MG63 (cell line): ENCODE results near the gene LAMC3. TPM values are rescaled to one million over a fixed set of nuclear protein-coding genes. Genes with fewer than 3 reads are reported as not detected.
A peak's percentile ranks its signal among the peaks of the same experiment; 100 is the strongest.
"Not testable (repeated sequence)": the region's sequence is repeated elsewhere in the genome, so short reads cannot be mapped to it uniquely, and the experiment has no call there.

ENCODE experiments used
- DNase-seq: peaks from one replicate; pipeline ENCODE4 v3.0.0-alpha.2; 2020
- H3K27me3 ChIP-seq: fragments of 250-450 bp; sonication (Bioruptor Pico); 2 replicates; pipeline ENCODE4 v1.5.1; 2020; ENCODE audit warnings: mild to moderate bottlenecking, moderate library complexity
- H3K36me3 ChIP-seq: fragments of 250-450 bp; sonication (Bioruptor Pico); 2 replicates; pipeline ENCODE4 v1.5.1; 2020; ENCODE audit warnings: mild to moderate bottlenecking, moderate library complexity
- H3K4me3 ChIP-seq: fragments of 250-450 bp; sonication (Bioruptor Pico); 2 replicates; pipeline ENCODE4 v1.5.1; 2020; ENCODE audit warnings: mild to moderate bottlenecking, moderate library complexity
- H3K9me3 ChIP-seq: fragments of 250-450 bp; sonication (Bioruptor Pico); 2 replicates; pipeline ENCODE4 v1.5.1; 2020; ENCODE audit warnings: mild to moderate bottlenecking, moderate library complexity
- total RNA-seq: library from RNA; depleted of rRNA; stranded (reverse); fragments of >200 nt; shearing (Covaris generic); gene quantifications from 2 replicates; pipeline ENCODE4 v1.2.3, GENCODE V29; 2014; ENCODE audit warnings: low replicate concordance

LAMC3 gene
- total RNA-seq, 1 experiment from 2014 or later, result 0.66 TPM

DNA sequence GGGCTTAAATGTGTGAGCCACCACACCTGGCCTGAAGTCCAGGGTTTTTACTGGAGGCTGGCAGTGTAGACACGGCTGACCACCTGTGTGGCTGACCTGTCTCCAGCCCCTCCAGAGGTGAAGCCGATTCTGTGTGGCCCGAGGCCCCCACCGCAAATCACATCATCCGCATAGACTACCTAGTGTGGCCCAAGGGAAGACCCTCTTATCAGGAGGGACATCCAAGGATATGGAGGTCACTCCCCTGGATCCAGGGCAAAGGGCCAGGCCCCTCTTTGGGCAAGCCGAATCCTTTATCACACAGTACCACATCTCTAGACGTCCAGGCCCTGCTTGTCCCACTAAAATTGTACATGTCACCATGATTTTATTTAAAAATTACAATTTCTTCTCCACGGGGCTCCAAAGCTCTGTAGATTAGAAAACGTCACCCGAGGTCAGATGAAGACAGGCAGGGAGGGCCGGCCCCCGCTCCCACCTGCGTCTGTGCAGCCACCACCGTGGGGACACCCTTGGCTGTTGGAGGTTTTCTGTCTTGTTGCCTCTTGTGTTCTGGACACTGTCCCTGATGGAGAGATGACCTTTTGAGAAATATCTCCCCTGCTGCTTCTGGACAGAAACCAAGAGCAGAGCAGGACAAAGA is 20.1 kb downstream of the LAMC3 start:
- no peak for DNase-seq
- Histone ChIP-seq H3K27me3 (no peaks in the 10 kb centered on the region), H3K9me3 (no peaks in the 10 kb centered on the region), H3K4me3 (no peak overlapping the region), H3K36me3 (no peaks in the 10 kb centered on the region)

- H3K36me3 ChIP-seq, result no peaks in the 10 kb centered on the region
- H3K9me3 ChIP-seq, result no peaks in the 10 kb centered on the region
- H3K27me3 ChIP-seq, result no peaks in the 10 kb centered on the region
- no peak overlapping the region for H3K4me3 ChIP-seq
- no peak for DNase-seq
Observed at GRCh38 chr9:131029574-131029952, 20.6 kb downstream of the LAMC3 start.

DNA sequence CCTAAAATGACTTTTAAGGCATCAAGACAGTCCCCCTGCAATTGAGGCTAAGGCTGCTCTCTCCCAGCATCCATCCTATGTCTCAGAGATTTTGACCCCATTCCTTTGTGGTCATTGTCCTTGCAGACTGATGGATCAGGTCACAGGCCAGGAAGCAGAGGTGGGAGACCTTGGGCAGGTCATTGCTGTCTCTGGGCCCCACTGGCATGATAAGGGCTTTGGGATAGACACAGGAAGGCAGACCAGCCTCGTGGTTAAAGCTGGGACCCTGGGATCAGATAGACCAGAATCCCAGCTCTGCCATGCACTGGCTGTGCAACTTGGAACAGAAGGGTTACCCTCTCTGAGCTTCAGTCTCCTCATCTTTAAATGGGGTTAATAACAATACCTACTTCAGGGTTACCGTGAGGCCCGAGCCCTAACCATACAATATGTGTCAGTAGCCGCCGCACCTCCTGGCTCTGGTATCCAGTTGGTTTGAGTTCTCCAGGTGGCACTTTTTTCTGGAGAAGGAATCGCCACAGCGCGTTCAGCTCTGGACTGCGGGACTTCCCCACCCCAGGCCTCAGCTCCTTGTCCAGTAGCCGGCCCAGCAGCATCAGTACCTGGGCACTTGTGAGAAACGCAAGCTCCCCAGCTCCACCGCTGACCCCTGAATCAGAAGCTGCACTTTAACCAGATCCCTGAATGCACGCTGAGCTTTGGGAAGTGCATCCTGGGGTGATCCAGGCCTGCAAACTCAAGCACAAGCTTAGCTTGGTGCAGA is 21.4 kb downstream of the LAMC3 start:
- Histone ChIP-seq H3K36me3 (no peaks in the 10 kb centered on the region), H3K27me3 (no peaks in the 10 kb centered on the region), H3K4me3 (no peak overlapping the region), H3K9me3 (no peaks in the 10 kb centered on the region)
- DNase-seq, result no peak

DNA sequence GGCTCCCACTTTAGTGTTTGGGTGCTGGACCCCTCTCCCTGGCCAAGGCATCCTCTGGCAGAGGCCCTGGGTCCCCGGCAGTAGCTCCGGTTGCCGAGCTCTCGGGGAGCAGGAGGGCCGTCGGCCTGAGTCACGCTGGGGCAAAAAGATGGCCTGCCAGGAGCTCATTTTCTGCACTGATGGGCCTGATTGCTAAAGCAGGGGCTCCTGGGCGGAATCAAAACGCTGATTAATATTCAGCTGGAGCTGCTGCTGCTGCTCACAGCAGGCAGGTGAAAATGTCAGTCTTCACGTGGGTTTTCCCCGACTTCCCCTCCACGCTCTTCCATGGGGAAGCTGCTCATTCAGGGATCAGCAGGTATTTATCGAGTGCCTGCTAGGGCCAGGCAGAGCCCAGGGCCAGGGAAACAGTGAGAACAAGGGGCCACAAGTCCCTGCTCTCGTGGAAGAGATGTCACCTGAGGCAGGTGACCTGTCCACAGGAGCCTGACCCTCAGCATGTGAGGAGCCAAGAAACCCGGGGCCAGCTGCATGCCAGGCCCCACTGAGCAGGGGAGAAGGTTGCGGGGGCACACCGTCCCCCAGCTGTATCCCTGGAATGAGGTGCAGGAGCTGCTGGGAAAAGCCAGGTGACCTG is 22.1 kb downstream of the LAMC3 start:
- no peak for DNase-seq
- H3K9me3 ChIP-seq, result no peaks in the 10 kb centered on the region
- no peak overlapping the region for H3K4me3 ChIP-seq
- no peaks in the 10 kb centered on the region for H3K27me3 ChIP-seq
- H3K36me3 ChIP-seq, result no peaks in the 10 kb centered on the region

GRCh38 chr9:131031642-131032005 is 22.6 kb downstream of the LAMC3 start:
- Histone ChIP-seq H3K9me3 (no peaks in the 10 kb centered on the region), H3K4me3 (no peak overlapping the region), H3K36me3 (no peaks in the 10 kb centered on the region), H3K27me3 (no peaks in the 10 kb centered on the region)
- no peak for DNase-seq

DNA sequence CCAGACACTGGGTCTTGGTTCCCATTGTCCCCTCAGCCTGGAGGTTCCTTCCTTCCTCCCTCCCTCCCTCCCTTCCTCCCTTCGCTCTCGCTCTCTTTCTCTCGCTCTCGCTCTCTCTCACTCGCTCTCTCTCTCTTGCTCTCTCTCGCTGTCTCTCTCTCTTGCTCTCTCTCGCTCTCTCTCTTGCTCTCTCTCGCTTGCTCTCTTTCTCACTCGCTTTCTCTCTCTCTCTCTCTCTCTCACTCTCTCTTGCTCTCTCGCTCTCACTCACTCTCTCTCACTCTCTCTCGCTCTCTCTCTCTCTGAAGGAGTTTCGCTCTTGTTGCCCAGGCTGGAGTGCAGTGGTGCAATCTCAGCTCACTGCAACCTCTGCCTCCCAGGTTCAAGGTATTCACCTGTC is 23.4 kb downstream of the LAMC3 start:
- DNase-seq, result no peak
- Histone ChIP-seq H3K27me3 (no peaks in the 10 kb centered on the region), H3K4me3 (no peak overlapping the region), H3K36me3 (no peaks in the 10 kb centered on the region), H3K9me3 (no peaks in the 10 kb centered on the region)

GRCh38 chr9:131033269-131034224 is 24.6 kb downstream of the LAMC3 start:
- Histone ChIP-seq H3K4me3 (no peak overlapping the region), H3K36me3 (no peaks in the 10 kb centered on the region), H3K27me3 (no peaks in the 10 kb centered on the region), H3K9me3 (no peaks in the 10 kb centered on the region)
- no peak for DNase-seq

GRCh38 chr9:131034268-131034667 is 25.3 kb downstream of the LAMC3 start:
- H3K27me3 ChIP-seq, result no peaks in the 10 kb centered on the region

DNA sequence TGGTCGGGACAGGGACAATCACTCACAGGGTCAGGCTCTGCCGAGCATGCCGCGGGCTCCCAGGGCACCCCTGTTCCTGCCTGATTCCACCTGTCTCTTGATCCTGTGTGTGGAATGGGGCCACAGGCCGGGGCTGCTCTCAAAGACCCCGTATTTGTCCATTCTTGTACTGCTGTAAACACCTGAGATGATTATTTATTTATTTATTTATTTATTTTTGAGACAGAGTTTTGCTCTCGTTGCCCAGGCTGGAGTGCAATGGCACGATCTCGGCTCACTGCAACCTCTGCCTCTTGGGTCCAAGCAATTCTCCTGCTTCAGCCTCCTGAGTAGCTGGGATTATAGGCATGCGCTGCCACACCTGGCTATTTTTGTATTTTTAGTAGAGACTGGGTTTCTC is 25.8 kb downstream of the LAMC3 start:
- not testable (repeated sequence) for H3K4me3 ChIP-seq, DNase-seq, H3K27me3 ChIP-seq, H3K9me3 ChIP-seq, H3K36me3 ChIP-seq

More at GRCh38 chr9:131034268-131034667, 25.3 kb downstream of the LAMC3 start:
- DNase-seq, result no peak
- no peaks in the 10 kb centered on the region for H3K36me3 ChIP-seq
- no peak overlapping the region for H3K4me3 ChIP-seq
- no peaks in the 10 kb centered on the region for H3K9me3 ChIP-seq

- Histone ChIP-seq H3K4me3 (no peak overlapping the region), H3K27me3 (no peaks in the 10 kb centered on the region), H3K36me3 (no peaks in the 10 kb centered on the region), H3K9me3 (no peaks in the 10 kb centered on the region)
- DNase-seq, result no peak
Observed at GRCh38 chr9:131035548-131035947, 26.6 kb downstream of the LAMC3 start.

DNA sequence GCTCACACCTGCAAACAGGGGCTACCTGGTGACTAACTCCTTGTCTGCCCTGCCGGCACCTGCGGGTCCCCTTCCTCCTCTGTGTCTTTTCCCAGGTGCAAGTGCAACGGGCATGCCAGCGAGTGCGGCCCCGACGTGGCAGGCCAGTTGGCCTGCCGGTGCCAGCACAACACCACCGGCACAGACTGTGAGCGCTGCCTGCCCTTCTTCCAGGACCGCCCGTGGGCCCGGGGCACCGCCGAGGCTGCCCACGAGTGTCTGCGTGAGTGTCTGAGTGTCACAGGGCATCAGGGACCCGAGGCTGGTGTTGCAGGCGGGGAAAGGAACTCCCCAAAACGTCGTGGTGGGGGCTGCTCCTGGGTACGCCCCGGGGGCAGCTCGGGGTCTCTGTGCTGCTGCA is 27.1 kb downstream of the LAMC3 start:
- Histone ChIP-seq H3K36me3 (no peaks in the 10 kb centered on the region), H3K27me3 (no peaks in the 10 kb centered on the region)
- DNase-seq, result no peak

GRCh38 chr9:131036529-131037334 is 27.8 kb downstream of the LAMC3 start:
- peak; percentile 9 for DNase-seq
- Histone ChIP-seq H3K36me3 (no peaks in the 10 kb centered on the region), H3K4me3 (no peak overlapping the region), H3K9me3 (no peaks in the 10 kb centered on the region), H3K27me3 (no peaks in the 10 kb centered on the region)

More for the DNA sequence above, 27.1 kb downstream of the LAMC3 start:
- H3K4me3 ChIP-seq, result no peak overlapping the region
- H3K9me3 ChIP-seq, result no peaks in the 10 kb centered on the region

DNA sequence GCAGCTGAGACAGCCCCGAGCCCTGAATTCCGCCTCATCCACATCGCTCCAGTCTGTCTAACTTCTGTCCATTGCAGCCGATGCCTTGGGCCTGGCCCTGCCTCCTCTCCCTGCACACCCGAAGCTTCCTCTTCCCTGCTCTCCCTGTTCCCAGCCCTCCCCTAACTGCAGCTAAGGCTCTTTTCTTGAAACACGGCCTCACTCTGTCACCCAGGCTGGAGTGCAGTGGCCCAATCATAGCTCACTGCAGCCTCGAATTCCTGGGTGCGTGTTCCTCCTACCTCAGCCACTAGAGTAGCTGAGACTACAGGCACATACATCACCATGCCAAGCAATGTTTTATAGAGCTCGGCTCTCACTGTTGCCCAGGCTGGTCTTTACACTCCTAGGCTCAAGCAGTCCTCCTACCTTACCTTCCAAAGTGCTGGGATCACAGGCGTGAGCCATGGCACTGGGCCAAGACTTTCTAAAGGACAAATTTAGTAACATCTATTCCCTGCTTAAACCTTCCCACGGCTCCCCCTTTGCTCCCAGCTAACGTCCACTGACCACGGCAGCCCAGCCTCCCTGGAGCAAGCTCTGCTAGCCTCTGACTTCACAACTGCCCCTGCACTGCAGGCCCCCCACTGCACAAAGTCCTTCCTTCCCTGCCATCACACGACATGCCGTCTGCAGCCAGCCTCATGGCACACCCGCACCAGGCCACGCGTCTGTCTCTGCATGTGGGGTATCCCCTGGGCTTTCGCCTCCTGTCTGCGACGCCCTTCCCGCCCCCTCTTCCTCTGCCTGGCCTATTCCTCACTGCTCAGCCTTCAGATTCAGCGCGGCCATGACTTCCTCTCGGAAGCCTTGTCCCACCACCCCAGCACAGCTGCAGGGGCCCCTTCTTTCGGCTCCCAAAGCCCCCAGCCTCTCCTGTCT is 28.6 kb downstream of the LAMC3 start:
- Histone ChIP-seq H3K9me3 (no peaks in the 10 kb centered on the region), H3K36me3 (no peaks in the 10 kb centered on the region), H3K4me3 (no peak overlapping the region), H3K27me3 (no peaks in the 10 kb centered on the region)
- no peak for DNase-seq

DNA sequence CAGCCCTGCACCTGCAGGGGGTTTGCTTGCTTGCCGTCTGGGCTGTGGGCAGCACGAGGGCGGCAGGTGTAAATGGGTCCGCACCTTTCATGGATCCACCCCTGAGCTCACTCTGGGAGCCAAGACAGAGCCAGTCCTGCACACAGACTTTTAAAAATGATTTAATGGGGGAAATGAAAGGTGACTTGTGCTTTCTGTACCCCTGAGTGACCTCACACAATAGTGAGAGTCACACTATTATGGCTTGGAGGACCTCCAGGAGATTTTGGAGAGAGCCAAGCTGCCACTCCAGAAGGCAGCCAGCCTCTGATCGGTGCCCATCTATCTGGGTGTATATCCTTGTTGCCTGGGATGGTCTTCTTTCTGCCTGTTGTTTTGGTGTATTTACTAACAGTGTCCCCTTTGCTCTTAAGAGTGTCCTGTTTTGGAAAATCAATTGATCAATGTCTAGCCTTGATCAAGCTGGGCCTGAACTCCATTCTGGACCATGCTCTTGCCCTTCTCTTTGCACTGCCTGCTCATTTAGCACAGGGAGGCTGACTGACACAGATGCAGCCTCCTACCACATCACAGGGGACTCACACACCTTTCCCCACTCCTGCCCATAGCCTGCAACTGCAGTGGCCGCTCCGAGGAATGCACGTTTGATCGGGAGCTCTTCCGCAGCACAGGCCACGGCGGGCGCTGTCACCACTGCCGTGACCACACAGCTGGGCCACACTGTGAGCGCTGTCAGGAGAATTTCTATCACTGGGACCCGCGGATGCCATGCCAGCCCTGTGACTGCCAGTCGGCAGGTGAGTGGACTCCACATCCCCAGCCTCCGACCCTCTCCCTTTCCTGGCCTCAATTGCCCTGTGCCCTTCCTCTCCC is 29.5 kb downstream of the LAMC3 start:
- Histone ChIP-seq H3K36me3 (no peaks in the 10 kb centered on the region), H3K27me3 (no peaks in the 10 kb centered on the region), H3K9me3 (no peaks in the 10 kb centered on the region), H3K4me3 (no peak overlapping the region)
- no peak for DNase-seq
